Right forelimb (tissue), 1 donor: ENCODE measurements around the gene IL1RL2.

Source experiments
- DNase-seq: peaks from one replicate; pipeline ENCODE4 v3.0.0-alpha.2; 2018

The IL1RL2 gene

DNA sequence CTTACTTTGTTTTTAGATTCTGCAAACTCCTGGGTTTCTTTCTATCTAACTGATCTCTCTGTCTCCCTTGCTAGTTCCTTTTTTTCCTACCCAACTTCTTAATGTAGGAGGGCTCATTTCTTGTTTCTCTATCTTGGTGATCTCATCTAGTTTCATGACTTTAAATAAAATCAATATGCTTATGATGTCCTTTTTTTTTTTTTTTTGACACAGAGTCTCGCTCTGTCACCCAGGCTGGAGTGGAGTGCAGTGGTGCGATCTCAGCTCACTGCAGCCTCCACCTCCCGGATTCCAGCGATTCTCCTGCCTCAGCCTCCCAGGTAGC lies 82.3 kb downstream of the IL1RL2 start:
- DNase-seq: no peak

DNA sequence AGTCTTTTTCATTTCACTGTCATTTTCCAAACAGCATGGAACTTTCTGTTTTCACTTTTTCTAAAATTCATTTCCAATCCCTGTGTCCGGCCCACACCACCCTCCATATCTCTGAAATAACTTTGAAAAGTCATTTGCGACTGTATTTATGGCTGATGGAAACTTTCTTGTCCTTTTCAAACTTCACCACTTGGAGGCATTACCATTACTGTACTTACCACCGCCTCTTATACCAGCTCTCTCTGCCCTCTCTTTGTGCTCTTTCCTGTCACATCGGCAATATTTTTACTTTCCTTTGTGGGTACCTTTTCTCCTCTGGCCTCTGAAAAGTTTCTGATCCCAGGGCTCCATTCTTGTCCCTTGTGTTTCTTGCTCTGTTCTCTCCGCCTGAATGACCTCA lies 85.0 kb downstream of the IL1RL2 start:
- DNase-seq: no peak

DNA sequence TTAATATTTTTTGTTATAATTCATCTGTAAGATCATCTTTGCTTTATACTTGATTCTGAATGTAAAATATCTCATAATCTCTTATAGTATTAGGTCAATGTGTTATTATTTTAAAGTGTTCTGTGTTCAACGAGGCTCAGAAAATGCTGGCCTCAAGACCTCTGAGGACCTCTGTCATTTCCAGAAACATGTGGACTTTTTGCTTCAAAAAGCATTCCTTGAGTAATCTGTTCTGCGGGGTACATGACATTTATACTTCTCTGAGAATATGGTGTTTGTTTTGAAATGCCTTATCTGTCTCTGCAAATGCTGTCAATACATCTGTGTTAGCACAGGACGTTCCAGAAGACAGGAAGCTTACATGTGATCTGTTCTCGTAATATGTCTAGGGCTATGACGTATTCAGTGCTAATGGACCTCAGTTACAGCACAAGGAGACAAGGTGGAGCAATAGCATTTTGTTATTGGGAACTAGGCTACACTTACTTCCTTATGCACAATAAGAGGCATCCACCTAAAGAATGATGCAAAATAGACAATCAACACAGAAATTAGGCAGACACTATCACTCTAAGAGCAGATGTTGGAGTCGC lies 86.9 kb downstream of the IL1RL2 start:
- DNase-seq: no peak

DNA sequence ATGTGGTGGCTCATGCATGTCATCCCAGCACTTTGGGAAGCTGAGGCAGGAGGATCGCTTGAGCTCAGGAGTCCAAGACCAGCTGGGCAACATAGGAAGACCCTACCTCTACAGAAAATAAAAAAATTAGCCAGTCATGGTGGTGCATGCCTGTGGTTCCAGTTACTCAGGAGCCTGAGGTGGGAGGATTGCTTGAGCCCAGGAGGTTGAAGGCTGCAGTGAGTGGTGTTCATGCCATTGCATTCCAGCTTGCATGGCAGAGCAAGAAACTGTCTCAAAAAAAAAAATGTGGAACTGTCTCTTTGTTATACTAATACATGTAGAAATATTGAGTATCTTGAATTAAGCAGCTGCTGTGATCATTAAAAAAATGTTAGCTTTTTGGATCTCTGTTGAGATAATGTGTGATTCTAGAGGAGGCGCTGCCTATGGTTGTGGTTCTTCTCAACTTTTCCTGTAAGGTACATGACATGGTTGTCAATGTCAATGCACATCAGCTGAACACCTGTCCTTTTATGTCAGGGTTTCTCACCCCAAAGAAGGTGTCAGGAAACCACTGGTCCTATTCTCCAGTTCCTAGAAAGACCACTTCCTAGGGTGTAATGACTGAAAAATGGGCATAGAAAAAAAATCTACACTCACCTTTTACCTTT lies 89.9 kb downstream of the IL1RL2 start:
- no peak for DNase-seq

DNA sequence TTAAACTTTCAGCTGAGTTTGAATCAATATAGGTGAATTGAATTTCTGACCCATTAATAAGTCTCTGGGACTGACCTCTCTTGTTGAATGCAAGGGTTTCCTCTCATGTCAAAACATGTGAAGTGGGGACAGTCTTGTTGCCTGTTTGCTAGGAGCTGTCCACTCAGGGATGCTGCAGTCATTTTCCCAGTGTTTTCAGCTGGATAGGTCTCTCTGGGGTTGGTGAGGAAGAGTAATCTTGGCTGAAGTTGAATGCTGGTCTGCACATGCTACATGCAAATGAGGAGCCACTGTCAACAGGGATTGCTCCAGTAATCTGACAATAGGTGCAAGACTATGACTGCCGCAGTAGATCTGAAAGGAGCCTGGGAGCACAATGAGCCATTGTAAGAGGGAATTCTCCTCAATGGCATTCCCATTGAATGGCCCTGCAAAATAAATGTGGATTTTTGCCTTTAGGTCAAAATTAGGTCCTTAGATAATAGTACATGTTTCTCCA lies 90.4 kb downstream of the IL1RL2 start:
- no peak for DNase-seq

DNA sequence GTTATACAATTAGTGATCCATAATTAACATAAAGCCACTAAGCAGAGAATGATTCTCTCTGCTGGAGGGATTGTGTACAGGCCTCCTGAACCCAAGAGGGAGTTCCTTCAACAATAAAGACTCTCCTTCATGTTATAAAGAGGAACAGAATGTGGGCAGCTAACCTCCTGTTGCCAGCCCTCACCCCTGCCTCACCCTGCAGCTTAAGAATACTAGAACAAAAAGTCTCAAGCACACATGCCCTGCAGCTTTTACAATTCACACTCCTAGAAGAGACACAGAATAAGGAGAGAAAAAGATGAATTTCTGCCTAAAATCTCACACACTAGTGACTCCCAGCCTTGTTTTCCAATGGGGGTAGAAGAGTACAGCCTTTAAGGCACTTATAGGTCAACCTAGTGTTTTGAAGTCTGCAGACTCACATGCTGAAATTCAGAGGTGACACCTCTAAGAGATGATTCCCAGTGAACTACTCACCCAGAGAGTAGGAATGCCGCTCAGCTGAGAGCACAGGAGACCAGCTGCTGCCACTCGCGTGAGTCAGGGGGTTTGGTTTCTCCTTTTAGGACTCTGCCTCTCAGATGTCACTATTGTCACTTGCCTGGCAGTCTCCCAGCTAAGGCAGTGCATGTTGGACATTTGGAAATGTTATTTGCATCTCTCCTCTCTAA lies 92.0 kb downstream of the IL1RL2 start:
- no peak for DNase-seq

DNA sequence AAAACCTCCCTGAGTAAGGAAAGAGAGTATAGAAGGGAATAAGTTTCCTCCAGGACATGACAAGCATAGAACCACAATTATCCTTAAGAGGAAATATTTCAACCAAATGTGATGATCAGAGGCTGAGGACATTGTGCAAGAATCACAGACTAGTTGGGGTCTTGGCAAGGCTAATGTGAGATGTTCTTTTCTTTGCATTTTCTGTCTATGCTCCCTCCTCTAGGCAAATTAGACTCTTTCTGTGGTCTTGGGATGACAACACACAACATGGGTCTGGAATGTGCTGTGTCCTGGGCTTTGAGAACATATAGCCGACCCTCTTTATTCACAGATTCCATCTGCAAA lies 92.5 kb downstream of the IL1RL2 start:
- no peak for DNase-seq

DNA sequence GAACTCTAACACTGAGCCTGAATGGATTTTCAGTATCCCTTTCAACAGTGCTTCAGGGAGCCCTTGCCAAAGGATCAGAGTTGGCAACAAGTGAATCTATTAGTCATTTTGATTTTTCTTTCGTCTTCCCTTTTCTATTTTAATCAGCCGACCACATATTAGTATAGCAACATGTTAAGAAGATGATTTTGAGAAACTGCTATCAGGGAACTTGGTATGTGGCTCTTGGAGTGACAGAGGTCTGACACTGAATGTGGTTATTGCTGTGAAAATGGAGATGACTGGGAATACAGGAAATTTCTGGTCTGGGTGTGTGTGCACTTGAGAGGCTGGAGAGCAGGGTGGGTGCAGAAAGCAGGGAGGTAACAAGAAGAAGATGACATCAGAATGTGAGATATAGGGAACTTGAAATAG lies 95.9 kb downstream of the IL1RL2 start:
- no peak for DNase-seq

DNA sequence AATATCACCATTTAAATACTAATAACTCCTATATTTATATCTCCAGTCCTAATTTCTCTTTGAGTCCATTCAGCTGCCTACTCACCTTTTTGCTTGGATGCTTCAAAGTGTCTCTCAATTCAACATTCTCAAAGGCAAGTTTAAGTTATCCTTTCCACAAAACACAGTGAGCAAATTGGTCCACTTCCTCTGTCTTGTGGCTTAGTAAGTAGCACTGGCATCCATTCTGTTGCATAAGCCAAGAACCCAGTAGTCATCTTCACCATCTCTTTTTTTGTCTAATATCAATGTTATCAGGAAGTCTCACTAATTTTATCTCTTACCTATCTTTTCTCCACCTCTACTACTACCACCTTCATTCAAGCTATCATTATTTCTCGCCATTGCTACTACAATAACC lies 97.2 kb downstream of the IL1RL2 start:
- DNase-seq: no peak

DNA sequence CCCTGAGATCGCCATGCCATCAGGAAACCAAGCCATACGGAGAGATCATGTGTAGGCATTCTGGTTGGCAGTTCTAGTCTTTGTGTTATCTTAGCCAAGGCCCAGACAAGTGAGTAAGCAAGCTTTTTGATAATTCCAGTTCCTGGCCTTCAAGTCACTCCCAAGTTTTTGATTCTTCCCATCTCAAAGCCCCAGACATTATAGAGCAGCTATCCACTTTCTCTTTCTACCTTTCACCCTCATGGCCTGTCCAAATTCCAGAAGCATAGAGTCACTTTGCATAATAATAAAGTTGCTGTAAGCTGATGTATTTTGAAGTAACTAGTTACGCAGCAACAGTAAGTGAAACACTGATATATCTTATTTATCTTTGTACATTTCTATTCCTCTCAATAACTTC lies 97.8 kb downstream of the IL1RL2 start:
- no peak for DNase-seq

DNA sequence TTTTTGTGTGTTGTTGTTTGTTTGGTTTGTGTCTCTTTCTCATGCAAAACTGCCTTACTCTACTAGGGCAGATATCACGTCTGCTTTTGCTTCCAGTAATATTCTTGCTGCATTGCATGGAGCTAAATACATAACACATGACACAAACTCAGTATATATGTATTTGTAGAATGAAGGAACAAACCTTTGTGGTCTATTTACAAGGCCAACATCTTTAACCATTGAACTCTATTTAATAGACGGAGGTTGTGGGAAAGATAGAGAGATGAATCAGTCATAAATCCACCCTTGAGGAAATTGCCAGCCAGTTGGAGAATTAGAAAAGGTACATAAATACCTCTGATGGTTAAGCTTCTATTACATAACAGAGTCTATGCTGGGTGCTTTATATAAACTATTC lies 98.5 kb downstream of the IL1RL2 start:
- no peak for DNase-seq

DNA sequence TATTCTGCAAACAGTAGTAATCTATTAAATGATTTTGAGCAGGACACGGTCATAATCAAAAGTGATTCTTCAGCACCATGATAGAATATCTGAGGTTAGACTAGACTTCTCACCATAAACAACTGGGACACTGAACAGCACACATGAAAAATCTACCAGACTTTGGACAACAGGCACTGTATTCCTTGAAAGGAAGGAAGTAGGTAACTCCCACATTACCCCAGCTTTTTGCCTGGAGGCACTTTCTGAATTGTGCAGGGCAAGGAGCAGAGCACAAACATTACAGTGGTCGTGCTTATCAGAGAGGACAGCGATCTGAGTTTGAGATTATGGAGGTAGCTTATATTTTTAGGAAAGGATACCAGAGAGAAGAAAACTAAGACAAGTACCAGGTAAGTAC lies 99.2 kb downstream of the IL1RL2 start:
- no peak for DNase-seq

DNA sequence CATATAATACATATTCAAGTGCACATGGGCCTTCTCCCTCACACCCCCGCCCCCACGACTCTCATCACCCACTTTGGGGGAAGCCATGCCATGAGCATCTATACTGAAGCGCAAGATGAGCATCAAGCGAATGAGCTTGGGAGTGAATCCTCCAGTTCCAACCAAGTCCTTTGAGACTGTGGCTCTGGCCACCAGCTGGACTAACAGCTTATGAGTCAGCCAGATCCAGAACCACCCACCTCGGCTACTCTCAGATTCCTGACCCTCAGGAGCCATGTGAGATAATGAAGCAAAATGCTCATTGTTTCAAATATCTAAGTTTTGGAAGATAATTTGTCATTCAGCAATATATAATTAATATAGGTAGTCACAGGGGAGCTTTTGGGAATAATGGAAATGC lies 102.3 kb downstream of the IL1RL2 start:
- no peak for DNase-seq
